ENCODE results near the gene DENR. TPM values are rescaled to one million over a fixed set of nuclear protein-coding genes. Genes with fewer than 3 reads are reported as not detected.

DENR gene
- total RNA-seq, 1 donor from 2014 or later = 23.5 TPM

DNA sequence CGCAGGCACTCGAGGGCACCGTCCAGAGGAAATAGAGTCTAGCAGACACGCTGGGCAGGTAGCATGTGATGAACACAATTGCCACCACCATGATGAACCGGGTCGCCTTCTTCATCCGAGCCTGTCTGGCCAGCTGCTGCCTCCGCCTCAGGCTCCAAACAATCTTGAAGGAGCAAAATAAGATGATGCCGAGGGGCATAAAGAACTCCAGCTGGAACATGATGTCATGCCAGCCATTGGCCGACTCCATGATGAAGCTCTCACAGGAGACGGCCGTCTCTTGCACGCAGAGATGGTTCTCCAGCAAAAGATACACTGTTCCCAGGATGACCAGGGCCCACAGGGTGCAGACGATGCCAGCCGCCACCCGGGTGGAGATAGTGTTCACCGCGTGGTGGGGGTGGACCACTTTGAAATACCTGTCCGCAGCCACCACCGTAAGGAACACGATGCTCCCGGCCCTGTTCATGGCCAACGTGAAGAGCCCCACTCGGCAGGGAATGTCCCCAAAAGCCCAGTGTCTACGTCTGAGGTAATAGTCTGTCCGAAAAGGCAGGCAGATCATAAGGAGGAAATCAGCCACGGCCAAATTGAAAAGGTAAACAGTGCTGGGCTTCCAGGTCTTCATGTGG, 22.9 kb upstream of the DENR start:
- Histone ChIP-seq H3K27me3 (ENCODE audit: low read depth) (peaks cover 22% of the 10 kb centered on the region), H3K4me3 (peak overlapping the region; percentile 51), H3K36me3 (no peaks in the 10 kb centered on the region), H3K4me1 (no peaks in the 10 kb centered on the region), H3K9me3 (replicated peaks) (no peaks in the 10 kb centered on the region), H3K27ac (replicated peaks) (no peak overlapping the region)
- intact Hi-C loops (cut with micrococcal nuclease) = no loop called here
- DNase-seq = no peak
- TF ChIP-seq, protein P1, sequence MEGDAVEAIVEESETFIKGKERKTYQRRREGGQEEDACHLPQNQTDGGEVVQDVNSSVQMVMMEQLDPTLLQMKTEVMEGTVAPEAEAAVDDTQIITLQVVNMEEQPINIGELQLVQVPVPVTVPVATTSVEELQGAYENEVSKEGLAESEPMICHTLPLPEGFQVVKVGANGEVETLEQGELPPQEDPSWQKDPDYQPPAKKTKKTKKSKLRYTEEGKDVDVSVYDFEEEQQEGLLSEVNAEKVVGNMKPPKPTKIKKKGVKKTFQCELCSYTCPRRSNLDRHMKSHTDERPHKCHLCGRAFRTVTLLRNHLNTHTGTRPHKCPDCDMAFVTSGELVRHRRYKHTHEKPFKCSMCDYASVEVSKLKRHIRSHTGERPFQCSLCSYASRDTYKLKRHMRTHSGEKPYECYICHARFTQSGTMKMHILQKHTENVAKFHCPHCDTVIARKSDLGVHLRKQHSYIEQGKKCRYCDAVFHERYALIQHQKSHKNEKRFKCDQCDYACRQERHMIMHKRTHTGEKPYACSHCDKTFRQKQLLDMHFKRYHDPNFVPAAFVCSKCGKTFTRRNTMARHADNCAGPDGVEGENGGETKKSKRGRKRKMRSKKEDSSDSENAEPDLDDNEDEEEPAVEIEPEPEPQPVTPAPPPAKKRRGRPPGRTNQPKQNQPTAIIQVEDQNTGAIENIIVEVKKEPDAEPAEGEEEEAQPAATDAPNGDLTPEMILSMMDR (IDR thresholded peaks at IDR 0.05; ENCODE audit: borderline replicate concordance) = no peak

GRCh38 chr12:122730215-122731014, 22.2 kb upstream of the DENR start, which contains the start of gene HCAR1:
Gene HCAR1 (minus strand): TSS chr12:122730844. CDS start chr12:122730339, 505 bp downstream.
- H3K27me3 ChIP-seq (ENCODE audit: low read depth) = peaks cover 22% of the 10 kb centered on the region
- H3K27ac ChIP-seq (replicated peaks) = no peak within 1 kb of the TSS
- H3K9me3 ChIP-seq (replicated peaks) = no peaks in the 10 kb centered on the region
- no peak for DNase-seq
- no peaks in the 10 kb centered on the region for H3K4me1 ChIP-seq
- no peaks in the 10 kb centered on the region for H3K36me3 ChIP-seq
- TF ChIP-seq, protein P1 (IDR thresholded peaks at IDR 0.05; ENCODE audit: borderline replicate concordance) = no peak
- intact Hi-C loops (cut with micrococcal nuclease) = no loop called here
- peak within 1 kb of the TSS; percentile 51 for H3K4me3 ChIP-seq

GRCh38 chr12:122732170-122732569, 20.5 kb upstream of the DENR start:
- Histone ChIP-seq H3K4me3 (no peak overlapping the region), H3K9me3 (replicated peaks) (no peaks in the 10 kb centered on the region), H3K36me3 (no peaks in the 10 kb centered on the region), H3K27me3 (ENCODE audit: low read depth) (peaks cover 22% of the 10 kb centered on the region), H3K27ac (replicated peaks) (no peak overlapping the region), H3K4me1 (no peaks in the 10 kb centered on the region)
- no peak for DNase-seq
- intact Hi-C loops (cut with micrococcal nuclease) = no loop called here
- TF ChIP-seq, protein P1 (IDR thresholded peaks at IDR 0.05; ENCODE audit: borderline replicate concordance) = no peak

DNA sequence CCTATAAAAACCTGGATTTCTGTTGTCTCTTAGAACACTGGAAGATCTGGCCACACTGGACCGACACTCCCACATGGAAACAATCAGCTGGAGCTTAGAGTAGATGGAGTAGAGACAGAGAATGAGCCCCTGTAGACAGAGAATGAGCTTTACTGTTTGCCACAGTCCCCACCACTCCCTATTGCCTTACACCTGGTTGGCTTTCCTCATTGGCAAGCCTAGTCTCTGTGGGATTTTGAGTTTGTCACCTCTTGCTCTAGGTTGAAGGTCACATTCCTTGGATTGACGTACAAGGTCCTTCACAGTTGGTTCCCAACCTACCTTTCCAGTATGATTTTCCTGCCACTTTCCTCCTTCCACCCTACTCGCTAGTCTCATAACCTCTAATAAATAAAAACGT, 20.0 kb upstream of the DENR start:
- H3K4me3 ChIP-seq = no peak overlapping the region
- H3K4me1 ChIP-seq = no peaks in the 10 kb centered on the region
- intact Hi-C loops (cut with micrococcal nuclease) = no loop called here
- no peaks in the 10 kb centered on the region for H3K9me3 ChIP-seq (replicated peaks)
- H3K36me3 ChIP-seq = no peaks in the 10 kb centered on the region
- H3K27me3 ChIP-seq (ENCODE audit: low read depth) = peaks cover 22% of the 10 kb centered on the region
- TF ChIP-seq, protein P1 (IDR thresholded peaks at IDR 0.05; ENCODE audit: borderline replicate concordance) = no peak
- no peak for DNase-seq
- H3K27ac ChIP-seq (replicated peaks) = no peak overlapping the region

GRCh38 chr12:122738571-122738970, 14.1 kb upstream of the DENR start:
- TF ChIP-seq, protein P1 (IDR thresholded peaks at IDR 0.05; ENCODE audit: borderline replicate concordance) = no peak
- H3K27me3 ChIP-seq (ENCODE audit: low read depth) = no peaks in the 10 kb centered on the region
- no peak for DNase-seq
- H3K27ac ChIP-seq (replicated peaks) = no peak overlapping the region
- no peaks in the 10 kb centered on the region for H3K9me3 ChIP-seq (replicated peaks)
- H3K4me1 ChIP-seq = no peaks in the 10 kb centered on the region
- intact Hi-C loops (cut with micrococcal nuclease) = no loop called here
- no peak overlapping the region for H3K4me3 ChIP-seq
- no peaks in the 10 kb centered on the region for H3K36me3 ChIP-seq

Measured in left ventricle myocardium inferior (tissue), 1 donor.